ENCODE data around the gene METAP1.

The METAP1 gene

GRCh38 chr4:98996765-98997068, 1.2 kb downstream of the METAP1 start:
- peak overlapping the region; percentile 64 for H3K4me2 ChIP-seq (ENCODE audit: low read depth, low read length)
- peaks cover 12% of the 10 kb centered on the region; the same call in 1 of the 2 replicates for H3K4me1 ChIP-seq (ENCODE audit: low read length)
- no peaks in the 10 kb centered on the region for H3K27me3 ChIP-seq (replicated peaks; ENCODE audit: insufficient read depth, low read length)
- no peak for DNase-seq
- peaks cover 61% of the 10 kb centered on the region for H3K79me2 ChIP-seq (ENCODE audit: low read length)
- no peaks in the 10 kb centered on the region for H3K9me2 ChIP-seq (replicated peaks; ENCODE audit: insufficient read depth, low read length)
- H3K9ac ChIP-seq (ENCODE audit: low read length): peak overlapping the region; percentile 81; the same call in 1 of the 2 replicates
- no peak overlapping the region for H3K27ac ChIP-seq (ENCODE audit: low read length)
- H3K4me3 ChIP-seq (ENCODE audit: low read length): peak overlapping the region; percentile 96
- H2AFZ ChIP-seq (ENCODE audit: low read length): 0 out of 2 replicates have a peak overlapping the region, but pooled peaks have one; percentile 5
- no peaks in the 10 kb centered on the region for H3K36me3 ChIP-seq (replicated peaks; ENCODE audit: insufficient read depth, low read length)
- H3F3A ChIP-seq (ENCODE audit: insufficient read depth, low read length): peaks cover 9% of the 10 kb centered on the region
- peaks cover 10% of the 10 kb centered on the region; the same call in 1 of the 2 replicates for H4K20me1 ChIP-seq (ENCODE audit: insufficient read depth, low read length)
- TF ChIP-seq EZH2phosphoT487 (IDR thresholded peaks at IDR 0.05; ENCODE audit: low read length): no peak
- TF ChIP-seq, protein P1, sequence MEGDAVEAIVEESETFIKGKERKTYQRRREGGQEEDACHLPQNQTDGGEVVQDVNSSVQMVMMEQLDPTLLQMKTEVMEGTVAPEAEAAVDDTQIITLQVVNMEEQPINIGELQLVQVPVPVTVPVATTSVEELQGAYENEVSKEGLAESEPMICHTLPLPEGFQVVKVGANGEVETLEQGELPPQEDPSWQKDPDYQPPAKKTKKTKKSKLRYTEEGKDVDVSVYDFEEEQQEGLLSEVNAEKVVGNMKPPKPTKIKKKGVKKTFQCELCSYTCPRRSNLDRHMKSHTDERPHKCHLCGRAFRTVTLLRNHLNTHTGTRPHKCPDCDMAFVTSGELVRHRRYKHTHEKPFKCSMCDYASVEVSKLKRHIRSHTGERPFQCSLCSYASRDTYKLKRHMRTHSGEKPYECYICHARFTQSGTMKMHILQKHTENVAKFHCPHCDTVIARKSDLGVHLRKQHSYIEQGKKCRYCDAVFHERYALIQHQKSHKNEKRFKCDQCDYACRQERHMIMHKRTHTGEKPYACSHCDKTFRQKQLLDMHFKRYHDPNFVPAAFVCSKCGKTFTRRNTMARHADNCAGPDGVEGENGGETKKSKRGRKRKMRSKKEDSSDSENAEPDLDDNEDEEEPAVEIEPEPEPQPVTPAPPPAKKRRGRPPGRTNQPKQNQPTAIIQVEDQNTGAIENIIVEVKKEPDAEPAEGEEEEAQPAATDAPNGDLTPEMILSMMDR (IDR thresholded peaks at IDR 0.05; ENCODE audit: low read length): no peak
- TF ChIP-seq EZH2 (optimal IDR thresholded peaks at IDR 0.05; ENCODE audit: low read depth, low read length): no peak
- no peaks in the 10 kb centered on the region for H3K9me3 ChIP-seq (replicated peaks; ENCODE audit: insufficient read depth, low read length)

- TF ChIP-seq, protein P1 (IDR thresholded peaks at IDR 0.05; ENCODE audit: low read length): no peak
- peaks cover 65% of the 10 kb centered on the region for H3K79me2 ChIP-seq (ENCODE audit: low read length)
- no peak overlapping the region for H3K9ac ChIP-seq (ENCODE audit: low read length)
- H3K4me2 ChIP-seq (ENCODE audit: low read depth, low read length): peak overlapping the region; percentile 64; the same call in 1 of the 2 replicates
- H3K9me3 ChIP-seq (replicated peaks; ENCODE audit: insufficient read depth, low read length): no peaks in the 10 kb centered on the region
- peaks cover 11% of the 10 kb centered on the region for H4K20me1 ChIP-seq (ENCODE audit: insufficient read depth, low read length)
- H3K36me3 ChIP-seq (replicated peaks; ENCODE audit: insufficient read depth, low read length): no peaks in the 10 kb centered on the region
- H3K27ac ChIP-seq (ENCODE audit: low read length): no peak overlapping the region
- no peaks in the 10 kb centered on the region for H3K9me2 ChIP-seq (replicated peaks; ENCODE audit: insufficient read depth, low read length)
- no peak for DNase-seq
- H3K4me1 ChIP-seq (ENCODE audit: low read length): peaks cover 12% of the 10 kb centered on the region; the same call in 1 of the 2 replicates
- H3K4me3 ChIP-seq (ENCODE audit: low read length): peak overlapping the region; percentile 96; the same call in 1 of the 2 replicates
- H2AFZ ChIP-seq (ENCODE audit: low read length): no peak overlapping the region
- H3F3A ChIP-seq (ENCODE audit: insufficient read depth, low read length): peaks cover 9% of the 10 kb centered on the region
- no peaks in the 10 kb centered on the region for H3K27me3 ChIP-seq (replicated peaks; ENCODE audit: insufficient read depth, low read length)
Observed at GRCh38 chr4:98997166-98997565, 1.6 kb downstream of the METAP1 start.

- H3K4me3 ChIP-seq (ENCODE audit: low read length): no peak overlapping the region
- no peaks in the 10 kb centered on the region for H3K36me3 ChIP-seq (replicated peaks; ENCODE audit: insufficient read depth, low read length)
- no peak overlapping the region for H3K4me2 ChIP-seq (ENCODE audit: low read depth, low read length)
- no peak overlapping the region for H2AFZ ChIP-seq (ENCODE audit: low read length)
- no peaks in the 10 kb centered on the region for H3K27me3 ChIP-seq (replicated peaks; ENCODE audit: insufficient read depth, low read length)
- no peak overlapping the region for H3K27ac ChIP-seq (ENCODE audit: low read length)
- peaks cover 9% of the 10 kb centered on the region for H3F3A ChIP-seq (ENCODE audit: insufficient read depth, low read length)
- peaks cover 12% of the 10 kb centered on the region; the same call in 1 of the 2 replicates for H3K4me1 ChIP-seq (ENCODE audit: low read length)
- H3K9ac ChIP-seq (ENCODE audit: low read length): no peak overlapping the region
- H3K9me2 ChIP-seq (replicated peaks; ENCODE audit: insufficient read depth, low read length): no peaks in the 10 kb centered on the region
- H4K20me1 ChIP-seq (ENCODE audit: insufficient read depth, low read length): peaks cover 18% of the 10 kb centered on the region
- peaks cover 79% of the 10 kb centered on the region for H3K79me2 ChIP-seq (ENCODE audit: low read length)
- no peaks in the 10 kb centered on the region for H3K9me3 ChIP-seq (replicated peaks; ENCODE audit: insufficient read depth, low read length)
- TF ChIP-seq, protein P1 (IDR thresholded peaks at IDR 0.05; ENCODE audit: low read length): no peak
- TF ChIP-seq EZH2 (optimal IDR thresholded peaks at IDR 0.05; ENCODE audit: low read depth, low read length): no peak
- no peak for TF ChIP-seq EZH2phosphoT487 (IDR thresholded peaks at IDR 0.05; ENCODE audit: low read length)
- DNase-seq: no peak
Observed at GRCh38 chr4:98998551-98998950, 3.0 kb downstream of the METAP1 start.
